Astrocyte (in vitro differentiated cells and primary cell): Measurements from ENCODE around the gene HDGF.

Source experiments
- CTCF ChIP-seq: IDR thresholded peaks from 2 replicates; pipeline ENCODE4 v1.5.1; 2011; ENCODE audit warnings: low read depth, mild to moderate bottlenecking, inconsistent platforms, low read length, moderate library complexity; ENCODE audit not compliant: insufficient read depth
- EZH2 ChIP-seq: IDR thresholded peaks from 2 replicates; pipeline ENCODE4 v1.6.1; 2012; ENCODE audit warnings: mild to moderate bottlenecking, low read length, inconsistent platforms; ENCODE audit not compliant: insufficient read depth

DNA sequence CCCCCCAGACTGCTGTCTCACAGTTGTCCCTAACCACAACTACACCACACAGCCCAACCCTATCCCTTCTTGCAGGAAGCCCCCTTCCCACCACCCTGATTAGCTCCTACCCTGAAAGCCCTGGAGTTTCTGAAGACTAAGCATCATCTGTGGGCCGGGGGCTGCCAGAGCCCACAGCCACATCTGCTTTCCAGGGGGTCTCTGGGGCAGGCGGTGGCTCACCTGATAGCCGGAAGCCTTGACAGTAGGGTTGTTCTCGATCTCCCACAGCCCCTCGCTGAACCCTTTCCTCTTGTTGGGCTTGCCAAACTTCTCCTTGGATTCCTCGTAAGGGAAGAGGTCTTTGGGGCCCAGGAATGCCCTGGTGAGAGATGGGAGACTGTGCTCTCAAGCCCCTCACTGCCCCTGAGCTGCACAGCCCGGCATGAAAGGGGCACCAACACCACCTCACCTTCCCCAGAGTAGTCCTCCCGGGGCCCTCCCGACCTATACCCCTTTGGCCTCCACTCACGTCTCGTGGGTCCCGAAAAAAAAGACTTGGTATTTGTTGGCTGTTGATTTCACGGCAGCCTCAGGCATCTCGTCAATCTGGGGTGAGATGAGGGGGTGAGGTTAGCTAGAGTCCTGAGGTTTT, 6.6 kb downstream of the HDGF start:
- no peak for TF ChIP-seq EZH2
- TF ChIP-seq CTCF: no peak
